ENCODE results near the gene RARS2. TPM values are rescaled to one million over a fixed set of nuclear protein-coding genes. Genes with fewer than 3 reads are reported as not detected.

The RARS2 gene
- total RNA-seq, 8 experiments from 2014 or later: 33.8 to 57.7 (median 49.6) TPM

GRCh38 chr6:87481931-87482330 lies 107.9 kb downstream of the RARS2 start:
- no peak overlapping the region for H3K4me3 ChIP-seq
- in situ Hi-C loops (cut with MboI; ENCODE audit: low pct_unique_long_range_greater_than_20kb in 2 of 9, low sequenced_read_pairs in 9 of 9, unreplicated experiment in 9 of 9): no loop called here
- H3K4me1 ChIP-seq (replicated peaks in 1 of 2): no peaks in the 10 kb centered on the region
- ATAC-seq (replicated peaks in 6 of 8): no peak
- 96 to 100% (median 99%) methylated on average over 3 of the region's 3 CpGs for WGBS, 10 experiments
- H3K27ac ChIP-seq: no peak overlapping the region

GRCh38 chr6:87473419-87473903 lies 116.3 kb downstream of the RARS2 start:
- ATAC-seq (replicated peaks in 6 of 8): peak in 4 of 8 experiments; percentile 22 to 83 (median 36)
- in situ Hi-C loops (cut with MboI; ENCODE audit: low pct_unique_long_range_greater_than_20kb in 2 of 9, low sequenced_read_pairs in 9 of 9, unreplicated experiment in 9 of 9): no loop called here
- H3K4me3 ChIP-seq: peak overlapping the region; percentile 77 to 97 (median 93)
- peak overlapping the region in 1 of 2 donors; percentile 61 for H3K27ac ChIP-seq
- 0 to 3% (median 0%) methylated on average over 2 to 8 of the region's 15 CpGs; no CpG with 5 or more reads in 3 of the 10 experiments for WGBS, 10 experiments
- H3K4me1 ChIP-seq (replicated peaks in 1 of 2): peaks cover 0 to 7% of the 10 kb centered on the region in 2 donors

- 0 to 4% (median 0%) methylated on average over 2 to 15 of the region's 70 CpGs; no CpG with 5 or more reads in 3 of the 10 experiments for WGBS, 10 experiments
- H3K27ac ChIP-seq: peak within 1 kb of the TSS; percentile 61 to 79
- peak within 1 kb of the TSS; percentile 77 to 97 (median 93) for H3K4me3 ChIP-seq
- in situ Hi-C loops (cut with MboI; ENCODE audit: low pct_unique_long_range_greater_than_20kb in 2 of 9, low sequenced_read_pairs in 9 of 9, unreplicated experiment in 9 of 9): no loop called here
- peak; percentile 84 to 95 (median 92) for ATAC-seq (replicated peaks in 6 of 8)
- peaks cover 0 to 7% of the 10 kb centered on the region in 2 donors for H3K4me1 ChIP-seq (replicated peaks in 1 of 2)
Measured at GRCh38 chr6:87472525-87473418, 117.0 kb downstream of the RARS2 start, which contains the start of gene SLC35A1. SLC35A1 (plus strand) TSS chr6:87472974; CDS start chr6:87473004, 30 bp downstream.

GRCh38 chr6:87465051-87465450 lies 124.7 kb downstream of the RARS2 start:
- ATAC-seq (replicated peaks in 6 of 8): no peak
- Histone ChIP-seq H3K27ac (no peak overlapping the region), H3K4me1 (replicated peaks in 1 of 2) (no peaks in the 10 kb centered on the region), H3K4me3 (no peak overlapping the region)
- WGBS, 10 experiments: 42 to 100% (median 100%) methylated on average over 1 to 2 of the region's 2 CpGs; no CpG with 5 or more reads in 3 of the 10 experiments
- in situ Hi-C loops (cut with MboI; ENCODE audit: low pct_unique_long_range_greater_than_20kb in 2 of 9, low sequenced_read_pairs in 9 of 9, unreplicated experiment in 9 of 9): no loop called here

Other genes with a start within 250 kb of the RARS2 start
- gene C6orf163, start 245.2 kb downstream of the RARS2 start, total RNA-seq: 10 to 100 TPM in 1 of 8 experiments, 1 to 10 TPM in 7; 1.2 to 13.6 (median 2.5) TPM
- 10 to 100 TPM in 1 of 8 experiments, 1 to 10 TPM in 4, under 1 TPM in 2, not detected in 1; 0.17 to 14.4 (median 2.8) TPM for gene CFAP206, start 182.0 kb downstream of the RARS2 start, total RNA-seq
- gene SLC35A1, start 117.0 kb downstream of the RARS2 start, total RNA-seq: 10 to 100 TPM; 12.7 to 31.4 (median 21.8) TPM
- 10 to 100 TPM; 31.5 to 41.3 (median 36.0) TPM for gene ORC3, start 148 bp upstream of the RARS2 start, total RNA-seq
- 10 to 100 TPM; 11.7 to 61.0 (median 35.8) TPM for gene AKIRIN2, start 112.2 kb upstream of the RARS2 start, total RNA-seq

Measured in motor neuron (in vitro differentiated cells).